Activated CD8-positive, alpha-beta memory T cell treated with anti-CD3 and anti-CD28 coated beads, Interleukin-2, amount 50 U/mL, for 48 hours (primary cell): ENCODE measurements around the gene PARP1.
"Not testable (repeated sequence)": the region's sequence is repeated elsewhere in the genome, so short reads cannot be mapped to it uniquely, and the experiment has no call there.

Source experiments
- DNase-seq: peaks from one replicate; pipeline ENCODE4 v3.0.0-alpha.2; 2020

The PARP1 gene

DNA sequence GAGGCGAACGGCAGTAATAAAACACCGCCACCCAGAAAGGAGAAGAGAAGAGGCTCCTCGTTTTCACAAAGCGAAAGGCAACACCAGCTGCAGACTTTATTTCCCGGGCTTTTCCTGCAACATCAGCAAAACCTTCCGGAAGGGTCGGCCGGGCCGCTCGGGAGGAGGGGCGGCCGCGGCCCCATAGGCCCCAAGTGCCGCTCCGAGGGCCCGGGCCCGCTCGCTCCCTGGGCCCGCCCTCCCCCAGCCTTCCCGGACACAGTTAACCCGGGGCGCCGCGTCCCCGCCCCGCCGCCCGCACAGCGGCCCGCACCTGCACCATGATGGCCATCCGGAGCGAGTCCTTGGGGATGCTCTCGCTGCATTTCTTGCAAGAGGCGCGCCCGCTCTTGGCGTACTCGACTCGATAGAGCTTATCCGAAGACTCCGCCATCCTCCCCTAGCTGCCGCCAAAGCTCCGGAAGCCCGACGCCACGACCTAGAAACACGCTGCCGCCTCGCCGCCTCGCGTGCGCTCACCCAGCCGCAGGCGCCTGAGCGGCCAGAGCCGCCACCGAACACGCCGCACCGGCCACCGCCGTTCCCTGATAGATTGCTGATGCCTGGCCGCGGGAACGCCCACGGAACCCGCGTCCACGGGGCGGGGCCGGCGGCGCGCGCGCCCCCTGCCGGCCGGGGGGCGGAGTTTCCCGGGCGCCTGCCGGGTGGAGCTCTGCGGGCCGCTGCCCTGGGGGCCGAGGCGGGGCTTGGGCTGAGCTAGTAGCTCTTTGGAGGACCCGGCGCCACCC, at the start of gene PARP1:
PARP1 (minus strand) TSS at position 597 of the 788 bp plus-strand sequence; CDS start at position 433, 164 bp downstream.
- peak; percentile 96 for DNase-seq

DNA sequence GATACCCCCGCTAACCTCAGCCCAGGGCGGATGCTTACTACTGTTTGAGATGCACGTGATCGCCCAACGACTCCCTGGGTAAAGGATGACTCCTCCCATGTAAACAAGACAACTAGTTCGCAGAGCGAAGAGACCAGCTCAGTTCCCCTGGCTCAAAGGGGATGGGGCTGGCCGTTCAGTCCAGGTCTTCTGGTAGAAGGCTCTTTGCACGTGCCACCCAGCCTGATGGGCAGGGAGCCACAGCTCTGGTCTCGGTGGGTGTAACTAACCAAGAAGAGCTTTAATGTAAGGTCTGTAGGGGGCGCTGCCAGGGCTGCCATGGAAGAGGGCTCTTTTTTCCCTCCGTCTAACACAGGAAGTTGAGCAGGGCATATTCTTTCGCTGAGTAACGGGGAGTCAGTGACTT, 49.4 kb upstream of the PARP1 start:
- peak; percentile 71 for DNase-seq

DNA sequence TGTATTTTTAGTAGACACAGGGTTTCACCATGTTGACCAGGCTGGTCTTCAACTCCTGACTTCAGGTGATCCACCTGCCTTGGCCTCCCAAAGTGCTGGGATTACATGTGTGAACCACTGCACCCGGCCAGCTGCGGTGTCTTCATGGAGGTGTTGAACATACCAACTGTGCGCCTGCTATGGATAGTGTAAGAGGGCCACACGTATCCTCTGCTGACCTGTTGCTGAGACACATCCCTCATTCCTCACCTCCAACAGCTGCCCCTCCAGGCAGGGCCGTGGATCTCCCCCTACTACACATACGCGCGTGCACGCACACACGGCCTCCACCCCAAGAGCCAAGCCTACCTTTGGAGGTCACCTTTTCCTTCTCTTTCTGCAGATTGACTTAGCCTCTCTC, 48.0 kb upstream of the PARP1 start:
- no peak for DNase-seq

DNA sequence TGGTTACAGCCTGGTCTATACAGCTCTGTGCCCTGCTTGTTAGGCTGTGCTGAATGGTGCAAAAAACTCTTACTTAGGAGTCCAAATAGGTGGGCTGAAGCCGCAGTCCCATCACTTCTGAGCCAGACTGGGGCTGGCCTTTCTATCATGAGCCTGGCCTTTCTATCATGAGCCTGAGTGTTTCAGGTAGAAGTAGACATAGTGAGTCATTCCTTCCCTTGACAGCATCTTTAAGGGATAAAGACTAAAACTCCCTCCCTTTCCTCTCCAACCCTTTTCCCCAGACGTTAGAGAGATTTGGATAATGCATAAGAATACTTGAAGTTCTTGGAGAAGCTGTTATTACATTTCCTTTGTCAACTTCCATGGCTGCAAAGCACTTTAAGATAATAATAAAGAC, 46.5 kb upstream of the PARP1 start:
- no peak for DNase-seq

DNA sequence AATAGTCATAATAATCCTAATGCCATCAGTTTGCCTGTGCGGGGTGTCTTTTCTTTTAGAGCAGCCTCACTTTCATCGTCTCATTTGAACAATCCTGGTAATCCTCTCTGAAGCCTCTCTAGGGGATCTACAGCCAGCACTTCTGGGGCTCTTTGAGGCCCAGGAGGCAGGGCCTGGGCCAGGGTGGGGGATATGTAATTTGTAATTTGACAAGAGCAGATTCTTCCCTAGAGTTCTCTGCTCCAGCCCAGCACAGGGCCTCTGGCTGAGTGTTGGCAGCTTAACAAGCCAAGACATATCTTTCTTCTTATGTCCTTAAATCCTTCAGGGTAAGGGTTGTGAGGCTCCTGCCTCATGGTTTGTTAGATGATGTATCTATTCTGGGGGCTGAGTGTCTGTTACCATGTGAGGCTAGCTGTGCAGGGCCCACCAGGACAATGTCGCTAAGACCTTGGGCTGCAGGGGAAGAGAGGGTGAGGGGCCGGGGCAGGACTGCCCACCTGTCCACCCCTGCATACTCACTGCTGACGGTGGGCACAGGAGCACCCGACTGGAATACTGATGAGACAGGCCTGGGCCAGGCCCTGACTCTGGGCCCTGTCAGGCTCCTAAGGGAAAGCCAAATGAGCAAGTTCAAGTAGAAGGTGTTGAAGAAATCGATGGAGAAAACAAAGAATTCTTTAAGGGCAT, 45.3 kb upstream of the PARP1 start:
- DNase-seq, result no peak

DNA sequence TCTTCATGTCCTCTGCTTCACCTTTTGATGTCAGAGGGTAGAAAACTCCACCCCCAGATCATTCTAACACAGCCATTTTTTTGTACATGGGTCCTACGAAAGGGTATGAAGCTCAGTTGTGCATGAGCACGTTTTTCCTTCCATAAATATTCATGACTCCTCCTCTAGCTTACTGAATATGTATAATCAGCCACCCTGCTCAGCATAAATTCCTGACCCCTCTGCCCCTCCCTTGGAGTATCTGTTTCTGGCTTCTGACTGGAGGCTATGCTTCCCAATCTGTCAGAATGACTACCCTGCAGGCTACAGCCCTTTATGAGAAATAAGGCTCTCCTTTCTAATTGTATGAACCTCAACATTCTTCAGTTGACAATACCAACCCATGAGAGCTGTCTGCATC, 42.8 kb upstream of the PARP1 start:
- DNase-seq, result no peak

DNA sequence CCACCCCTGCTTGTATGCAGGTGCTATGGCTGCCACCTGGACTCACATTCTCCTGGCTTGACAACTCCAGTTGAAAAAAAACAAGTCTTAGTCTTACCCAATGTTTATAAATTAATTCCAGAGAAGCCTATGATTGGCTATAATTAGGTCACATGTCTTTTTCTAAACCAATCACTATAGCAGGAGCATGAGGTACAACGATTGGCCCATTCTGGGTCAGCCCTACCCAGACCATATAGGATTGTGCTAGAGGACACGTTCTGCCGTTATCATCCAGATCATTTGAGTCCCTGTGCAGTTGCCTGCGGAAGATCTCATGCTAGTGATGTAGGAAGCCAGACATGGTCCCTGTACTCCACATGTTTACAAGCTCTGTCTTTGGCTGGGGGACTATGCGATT, 41.9 kb upstream of the PARP1 start:
- no peak for DNase-seq

DNA sequence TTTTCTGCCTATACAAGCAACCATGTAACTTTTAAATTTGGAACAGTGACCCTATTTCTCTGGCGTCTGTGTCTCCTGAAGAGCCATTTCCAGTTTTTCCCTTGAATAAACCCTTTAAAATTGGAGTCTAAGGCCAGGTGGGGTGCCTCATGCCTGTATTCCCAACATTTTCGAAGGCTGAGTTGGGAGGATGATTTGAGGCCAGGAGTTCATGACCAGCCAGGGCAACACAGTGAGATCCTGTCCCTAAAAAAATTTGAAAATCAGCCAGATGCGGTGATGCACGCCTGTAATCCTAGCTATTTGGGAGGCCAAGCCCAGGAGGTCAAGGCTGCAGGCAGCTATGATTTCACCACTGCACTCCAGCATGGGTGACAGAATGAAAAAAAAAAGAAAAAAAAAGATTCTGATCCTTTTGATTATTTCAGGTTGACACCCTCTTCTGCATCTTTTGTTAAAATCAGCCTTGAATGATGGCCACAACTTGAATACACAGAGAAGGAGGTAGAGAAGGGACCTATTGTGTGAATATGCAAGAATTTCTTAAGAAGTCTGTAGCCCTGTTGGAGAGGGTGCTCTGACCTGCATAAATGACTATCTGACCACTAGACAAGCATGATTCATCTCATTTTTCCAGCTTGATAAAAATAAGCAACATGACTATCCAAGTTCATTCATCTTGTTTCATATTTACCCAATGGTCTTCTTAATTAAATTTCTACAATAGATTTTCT, 40.2 kb upstream of the PARP1 start:
- DNase-seq, result no peak

DNA sequence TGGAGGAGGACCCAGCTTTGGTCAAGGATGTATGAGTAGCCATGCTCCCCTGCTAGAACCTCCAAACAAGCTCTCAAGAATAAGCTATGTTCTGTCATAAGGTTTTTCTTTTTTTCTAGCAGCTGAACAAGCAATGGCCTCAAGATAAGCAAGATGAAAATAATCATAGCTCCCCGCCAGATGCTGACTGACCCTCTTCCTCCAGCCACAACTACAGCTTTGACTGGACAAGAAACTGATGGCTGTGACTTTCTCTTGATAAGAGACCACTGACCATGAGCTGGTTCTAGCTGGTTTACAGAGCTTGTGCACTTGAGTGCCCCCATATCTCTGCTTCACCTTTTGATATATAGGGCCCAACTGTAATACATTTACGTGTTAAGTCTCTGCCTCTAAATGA, 38.2 kb upstream of the PARP1 start:
- DNase-seq, result no peak

DNA sequence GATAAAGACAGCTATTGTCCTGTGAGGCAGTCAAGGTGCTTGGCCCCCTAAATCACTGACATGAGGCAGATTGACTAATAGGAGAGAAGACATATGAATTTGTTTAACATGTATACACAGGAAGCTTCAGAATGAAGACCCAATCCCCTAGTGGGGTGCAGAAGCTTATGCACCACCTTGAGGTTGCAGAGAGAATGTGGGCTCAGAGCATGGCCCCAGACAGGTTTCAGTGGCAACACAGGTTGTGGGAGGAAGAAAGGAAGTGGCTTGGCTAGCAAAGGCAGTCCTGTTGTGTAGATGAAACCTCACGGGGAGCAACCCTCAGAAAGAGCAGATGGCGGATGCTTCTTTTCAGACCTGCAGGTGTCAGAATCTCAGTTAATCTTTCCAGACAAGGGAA, 37.0 kb upstream of the PARP1 start:
- DNase-seq, result peak; percentile 68

DNA sequence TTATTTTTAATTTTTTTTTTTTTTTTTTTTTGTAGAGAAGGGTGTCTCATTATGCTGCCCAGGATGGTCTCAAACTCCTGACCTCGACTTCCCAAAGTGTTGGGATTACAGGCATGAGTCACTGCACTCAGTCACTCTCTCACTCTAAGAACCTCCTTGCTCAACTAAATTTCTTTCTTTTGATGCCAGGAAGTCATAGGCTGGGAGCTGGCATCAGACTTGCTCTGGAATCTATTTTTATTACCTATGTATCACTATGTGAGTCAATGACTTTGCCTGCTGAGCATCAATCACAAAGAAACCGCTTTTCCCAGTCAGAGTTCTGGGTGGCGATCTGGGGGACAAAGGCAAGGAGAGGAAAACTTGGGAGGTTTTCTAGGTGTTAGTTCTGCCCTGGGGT, 35.5 kb upstream of the PARP1 start:
- DNase-seq, result no peak

DNA sequence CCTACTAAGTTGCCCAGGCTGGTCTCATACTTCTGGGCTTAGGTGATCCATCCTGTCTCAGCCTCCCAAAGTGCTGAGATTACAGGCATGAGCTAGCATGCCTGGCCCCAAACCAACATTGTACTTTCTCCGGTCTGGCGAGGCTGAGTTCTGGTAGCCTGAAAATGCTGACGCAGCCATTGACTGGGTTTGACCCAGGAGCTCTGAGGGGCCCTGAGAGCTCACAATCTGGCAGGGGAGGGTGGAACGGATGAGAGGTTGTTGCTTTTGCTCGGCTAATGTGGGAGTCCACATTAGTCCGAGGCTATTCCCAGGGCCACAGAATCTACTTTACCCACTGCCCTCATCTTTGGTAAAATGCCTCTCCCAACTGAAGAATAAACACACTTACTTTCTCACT, 35.1 kb upstream of the PARP1 start:
- no peak for DNase-seq

DNA sequence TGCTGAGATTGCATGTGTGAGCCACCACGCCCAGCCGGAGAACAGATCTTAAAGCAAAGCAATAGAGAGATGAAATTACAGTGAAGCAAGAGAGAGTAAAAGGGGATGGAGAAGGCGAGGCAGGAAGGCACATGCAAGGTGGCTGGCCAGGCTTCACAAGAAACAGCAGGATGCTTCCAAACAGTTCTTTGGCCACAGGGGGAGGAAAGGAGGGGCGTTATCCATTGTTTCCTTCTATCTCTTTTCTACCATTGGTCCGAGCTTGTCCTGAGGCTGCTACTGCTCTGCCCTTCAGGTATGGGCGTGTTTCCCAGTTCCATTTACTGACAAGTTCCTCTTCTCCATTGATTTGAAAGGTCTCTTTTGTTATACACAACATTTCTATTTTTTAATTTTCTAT, 33.7 kb upstream of the PARP1 start:
- no peak for DNase-seq

DNA sequence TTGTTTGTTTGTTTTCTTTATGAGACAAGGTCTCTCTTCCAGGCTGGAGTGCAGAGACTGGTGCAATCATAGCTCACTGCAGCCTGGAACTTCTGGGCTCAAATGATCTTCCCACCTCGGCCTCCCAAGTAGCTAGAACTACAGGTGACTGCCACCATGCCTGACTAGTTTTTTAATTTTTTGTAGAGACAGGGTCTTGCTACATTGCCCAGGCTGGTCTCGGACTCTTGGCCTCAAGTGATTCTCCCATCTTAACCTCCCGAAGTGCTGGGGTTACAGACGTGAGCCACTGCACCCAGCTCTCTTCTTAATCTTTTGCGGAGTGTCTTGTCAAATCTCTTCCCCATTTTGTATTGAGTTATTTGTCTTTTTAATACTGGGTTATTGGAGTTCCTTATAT, 32.6 kb upstream of the PARP1 start:
- DNase-seq, result no peak

DNA sequence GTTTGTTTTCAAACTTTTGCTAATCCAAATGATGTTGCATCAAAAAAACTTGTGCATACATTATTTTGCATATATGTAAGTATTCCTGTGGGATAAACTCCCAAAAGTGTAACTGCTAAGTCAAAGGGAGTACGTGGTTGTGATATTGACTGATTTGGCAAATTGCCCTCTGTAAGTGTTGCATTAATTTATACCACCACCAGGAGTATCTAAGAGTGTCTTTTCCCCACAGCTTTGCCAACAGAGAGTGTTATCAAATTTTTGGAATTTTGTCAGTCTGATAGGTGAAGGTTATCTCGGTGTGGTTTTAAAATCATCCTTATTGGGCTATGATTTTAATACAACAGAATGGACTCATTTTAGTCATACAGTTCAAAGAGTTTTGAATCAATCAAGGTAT, 30.1 kb upstream of the PARP1 start:
- DNase-seq, result no peak

DNA sequence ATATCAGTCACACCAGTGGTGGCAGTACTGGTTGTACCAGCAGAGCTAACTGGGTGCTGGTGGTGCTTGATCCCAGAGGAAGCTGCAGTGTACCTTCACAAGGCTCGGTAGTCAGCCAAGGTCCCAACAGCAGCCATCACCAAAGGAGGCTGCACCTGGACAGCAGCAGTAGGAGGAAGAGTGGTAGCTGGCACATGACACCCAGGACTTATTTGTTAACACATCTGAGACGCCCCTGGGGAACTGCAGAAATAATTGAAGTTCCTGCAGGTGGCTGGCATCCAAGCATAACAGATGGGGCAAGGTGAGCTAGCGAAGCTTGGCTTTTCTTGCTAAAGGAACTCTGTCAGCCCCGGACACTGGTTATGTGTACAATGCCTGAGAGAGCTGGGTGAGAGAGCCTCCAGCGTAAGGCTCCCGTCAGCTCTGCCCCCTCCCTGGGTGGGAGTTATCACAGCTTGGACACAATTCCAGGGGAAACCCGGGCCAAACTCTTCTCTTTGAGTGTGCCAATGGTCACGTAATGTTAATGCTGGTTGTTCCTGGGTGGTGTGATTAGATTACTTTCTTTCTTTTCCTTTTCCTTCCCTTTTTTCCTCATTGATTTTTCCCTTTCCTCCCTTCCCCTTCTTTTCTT, 29.1 kb upstream of the PARP1 start:
- peak; percentile 42 for DNase-seq

DNA sequence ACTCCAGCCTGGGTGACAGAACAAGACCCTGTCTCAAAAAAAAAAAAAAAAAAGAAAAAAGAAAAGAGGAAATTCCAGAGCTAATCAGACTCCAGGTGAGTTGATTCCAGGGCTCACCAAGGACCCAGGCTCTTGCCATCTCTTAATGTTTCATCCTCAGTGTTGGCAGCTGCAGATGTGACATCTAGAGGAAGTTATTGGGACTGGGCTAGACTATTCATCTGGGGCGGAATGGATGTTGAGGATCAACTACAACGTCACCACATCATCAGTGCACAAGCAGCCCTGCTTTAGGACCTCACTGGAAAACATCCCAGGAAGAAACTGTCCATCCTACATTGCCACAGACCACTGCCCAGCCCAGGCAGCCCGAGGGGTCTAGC, 28.6 kb upstream of the PARP1 start:
- peak; percentile 0 for DNase-seq

DNA sequence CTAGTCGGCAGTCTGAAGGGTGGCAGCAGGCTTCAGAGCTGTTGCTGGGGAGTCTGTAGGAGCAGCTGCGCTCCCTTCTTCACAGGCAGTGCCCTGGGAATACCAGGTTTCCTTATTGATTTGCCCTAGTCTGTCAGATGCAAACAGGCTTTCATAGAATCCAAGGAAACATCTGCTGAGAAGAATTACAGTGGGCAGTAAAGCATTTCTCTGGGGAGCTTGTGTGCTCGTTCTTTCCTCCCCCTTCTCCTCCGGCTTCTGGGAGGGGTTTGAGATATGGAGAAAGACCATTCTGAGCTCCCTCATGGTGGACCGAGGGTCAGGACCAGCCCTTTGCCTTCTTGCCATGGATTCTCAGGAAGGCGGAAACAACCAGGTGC, 25.4 kb upstream of the PARP1 start:
- DNase-seq, result no peak

DNA sequence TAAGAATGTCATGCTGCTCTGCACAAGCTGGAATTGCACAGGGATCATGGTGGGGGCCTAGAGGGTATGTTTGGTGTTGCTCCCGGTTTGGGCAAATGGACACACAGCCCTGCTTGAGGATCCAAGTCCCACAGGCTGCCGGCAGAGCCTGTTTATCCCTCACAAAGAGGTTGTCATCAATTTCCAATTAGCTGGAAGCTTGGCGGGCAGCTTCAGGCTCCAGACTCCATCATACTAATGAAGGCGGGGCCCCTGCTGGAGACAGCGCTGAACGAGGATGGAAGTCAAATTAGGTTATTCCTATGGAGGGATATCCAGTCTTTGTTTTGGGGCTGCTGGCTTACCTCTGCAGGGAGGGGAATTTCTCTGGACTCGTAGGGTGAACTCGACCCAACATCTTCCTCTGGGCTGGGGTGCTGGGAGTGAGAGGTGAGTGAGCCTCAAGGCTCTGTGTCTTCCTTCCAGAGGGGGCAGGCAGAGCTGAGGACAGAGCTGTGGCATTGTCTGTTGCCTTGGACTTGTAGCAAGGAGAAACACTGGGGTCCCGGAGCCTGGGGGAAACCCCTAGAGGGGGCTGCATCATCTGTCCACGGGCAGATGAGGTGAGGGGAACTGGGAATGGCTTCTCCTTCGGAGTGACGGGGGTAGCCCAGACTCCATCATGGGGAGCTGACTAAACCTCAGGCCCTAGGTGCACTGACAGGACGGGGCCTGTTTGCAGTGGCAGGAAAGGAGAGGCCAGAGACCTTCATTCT, 24.9 kb upstream of the PARP1 start:
- peak; percentile 40 for DNase-seq

DNA sequence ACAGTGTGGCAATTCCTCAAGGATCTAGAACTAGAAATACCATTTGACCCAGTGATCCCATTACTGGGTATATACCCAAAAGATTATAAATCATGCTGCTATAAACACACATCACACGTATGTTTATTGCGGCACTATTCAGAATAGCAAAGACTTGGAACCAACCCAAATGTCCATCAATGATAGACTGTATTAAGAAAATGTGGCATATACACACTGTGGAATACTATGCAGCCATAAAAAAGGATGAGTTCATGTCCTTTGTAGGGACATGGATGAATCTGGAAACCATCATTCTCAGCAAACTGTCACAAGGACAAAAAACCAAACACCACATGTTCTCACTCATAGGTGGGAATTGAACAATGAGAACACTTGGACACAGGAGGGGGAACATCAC, 24.0 kb upstream of the PARP1 start:
- DNase-seq, result not testable (repeated sequence)

DNA sequence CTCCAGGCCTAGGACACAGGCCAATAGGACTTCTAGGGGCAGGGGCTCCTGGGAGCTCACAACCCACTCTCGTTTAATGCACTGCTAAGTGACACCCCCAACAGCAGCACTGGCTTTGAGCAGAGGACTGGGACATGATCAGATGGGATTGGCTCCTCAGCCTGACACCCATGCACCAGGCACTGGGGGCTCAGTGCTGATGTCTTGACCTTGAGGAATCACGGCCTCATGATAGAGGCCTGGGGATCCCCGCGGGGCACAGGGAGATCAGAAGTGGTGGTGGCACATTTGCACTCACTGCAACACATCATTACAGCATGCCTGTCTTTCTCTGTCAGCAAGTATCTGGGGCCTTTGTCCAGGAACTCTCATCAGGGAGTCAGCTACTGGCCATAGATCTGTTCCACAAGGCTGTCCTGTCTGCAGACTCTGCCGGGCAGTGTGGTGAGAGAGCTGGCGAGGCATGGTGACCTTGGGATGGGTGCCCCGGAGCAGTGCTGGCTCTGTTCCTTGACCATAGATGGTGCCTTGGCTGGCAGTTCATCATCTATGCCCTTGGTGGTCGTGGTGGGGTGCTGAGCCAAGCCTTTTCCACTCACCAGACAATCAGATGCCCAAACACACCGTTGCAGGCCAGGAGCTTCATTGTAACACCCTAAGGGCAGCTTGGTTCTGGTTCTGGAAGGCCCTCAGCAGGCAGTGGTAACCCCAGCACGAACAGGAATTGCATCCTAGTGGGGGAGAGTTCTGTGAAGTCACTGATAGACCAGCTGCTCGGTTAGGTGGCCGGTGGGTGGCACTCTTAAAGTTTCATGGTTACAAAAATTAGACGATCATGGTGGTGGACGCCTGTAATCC, 22.2 kb upstream of the PARP1 start:
- peak; percentile 47 for DNase-seq
